Lung (tissue), 12 donors: ENCODE results near the gene TPCN2. TPM values are rescaled to one million over a fixed set of nuclear protein-coding genes. Genes with fewer than 3 reads are reported as not detected.

Source experiments
- ATAC-seq: fragments of 200-7000 bp; cut with Tn5 transposase; one replicate; pipeline ENCODE4 v1.9.1; 2020; ENCODE audit warnings: moderate number of reproducible peaks; ENCODE audit not compliant: insufficient read depth, low FRiP score
- DNase-seq, 3 donors: peaks; one replicate each; pipeline ENCODE4 v3.0.0-alpha.2; 2013 to 2017
- H3K27ac ChIP-seq, 2 donors: one replicate each; pipeline ENCODE4 v1.5.1; 2013; ENCODE audit warnings: mild to moderate bottlenecking in 2 of 2, moderate library complexity in 2 of 2, control low read depth in 1 of 2, inconsistent platforms in 1 of 2, low read depth in 1 of 2, low read length in 1 of 2
- H3K27me3 ChIP-seq, 3 donors: one replicate each; pipeline ENCODE4 v1.5.1; 2013; ENCODE audit warnings: low read length in 2 of 3; ENCODE audit not compliant: control insufficient read depth in 3 of 3, insufficient read depth in 3 of 3
- H3K36me3 ChIP-seq, 4 donors: one replicate each; pipeline ENCODE4 v1.5.1; 2013; ENCODE audit warnings: low read length in 4 of 4, mild to moderate bottlenecking in 1 of 4, moderate library complexity in 1 of 4; ENCODE audit not compliant: control insufficient read depth in 4 of 4, insufficient read depth in 4 of 4
- H3K4me1 ChIP-seq, 5 donors: one replicate each; pipeline ENCODE4 v1.5.1; 2013; ENCODE audit warnings: low read length in 5 of 5, mild to moderate bottlenecking in 2 of 5, moderate library complexity in 1 of 5; ENCODE audit not compliant: control insufficient read depth in 5 of 5, insufficient read depth in 5 of 5
- H3K4me3 ChIP-seq: one replicate; pipeline ENCODE4 v1.5.1; 2013; ENCODE audit warnings: mild to moderate bottlenecking, control low read depth, moderate library complexity
- H3K9ac ChIP-seq, 2 donors: one replicate each; pipeline ENCODE4 v1.5.1; 2013; ENCODE audit warnings: low read length in 2 of 2, control low read depth in 1 of 2; ENCODE audit not compliant: insufficient read depth in 1 of 2
- H3K9me3 ChIP-seq, 4 donors: one replicate each; pipeline ENCODE4 v1.5.1; 2013; ENCODE audit warnings: low read length in 3 of 4, mild to moderate bottlenecking in 1 of 4, moderate library complexity in 1 of 4; ENCODE audit not compliant: control insufficient read depth in 4 of 4, insufficient read depth in 3 of 4
- WGBS, 2 donors: extraction: QIAGEN DNeasy Blood & Tissue Kit; methylation state at CpG; one replicate each; pipeline ENCODE4 v1.1.7; 2013; 5-methylcytosine and 5-hydroxymethylcytosine counted together
- polyA plus RNA-seq, 2 donors: library from polyadenylated mRNA; stranded (reverse); fragments of 200-250 nt; gene quantifications; one replicate each; pipeline ENCODE4 v1.2.1, GENCODE V29; 2013
- total RNA-seq, 2 donors: library from RNA; depleted of rRNA in 1 of 2; stranded (reverse); fragments of >200 nt in 1 of 2; gene quantifications; one replicate each; pipeline ENCODE4 v1.2.1, GENCODE V29; 2014 to 2021
- TF ChIP-seq, protein P1 (sequence below): IDR thresholded peaks from 2 replicates; pipeline ENCODE4 v1.5.1; 2012; ENCODE audit warnings: mild to moderate bottlenecking; ENCODE audit errors: control extremely low read depth, extremely low read depth
- donor health status: control.
- donor health status: control.
- donor health status: Bipolar disorder and iron deficiency.
- donor health status: healthy.
- donor health status: DM: yes; HTN: yes; CAD: no.

TPCN2 gene
- total and polyA plus RNA-seq, 4 donors, result 10.0 to 25.0 (median 14.5) TPM

DNA sequence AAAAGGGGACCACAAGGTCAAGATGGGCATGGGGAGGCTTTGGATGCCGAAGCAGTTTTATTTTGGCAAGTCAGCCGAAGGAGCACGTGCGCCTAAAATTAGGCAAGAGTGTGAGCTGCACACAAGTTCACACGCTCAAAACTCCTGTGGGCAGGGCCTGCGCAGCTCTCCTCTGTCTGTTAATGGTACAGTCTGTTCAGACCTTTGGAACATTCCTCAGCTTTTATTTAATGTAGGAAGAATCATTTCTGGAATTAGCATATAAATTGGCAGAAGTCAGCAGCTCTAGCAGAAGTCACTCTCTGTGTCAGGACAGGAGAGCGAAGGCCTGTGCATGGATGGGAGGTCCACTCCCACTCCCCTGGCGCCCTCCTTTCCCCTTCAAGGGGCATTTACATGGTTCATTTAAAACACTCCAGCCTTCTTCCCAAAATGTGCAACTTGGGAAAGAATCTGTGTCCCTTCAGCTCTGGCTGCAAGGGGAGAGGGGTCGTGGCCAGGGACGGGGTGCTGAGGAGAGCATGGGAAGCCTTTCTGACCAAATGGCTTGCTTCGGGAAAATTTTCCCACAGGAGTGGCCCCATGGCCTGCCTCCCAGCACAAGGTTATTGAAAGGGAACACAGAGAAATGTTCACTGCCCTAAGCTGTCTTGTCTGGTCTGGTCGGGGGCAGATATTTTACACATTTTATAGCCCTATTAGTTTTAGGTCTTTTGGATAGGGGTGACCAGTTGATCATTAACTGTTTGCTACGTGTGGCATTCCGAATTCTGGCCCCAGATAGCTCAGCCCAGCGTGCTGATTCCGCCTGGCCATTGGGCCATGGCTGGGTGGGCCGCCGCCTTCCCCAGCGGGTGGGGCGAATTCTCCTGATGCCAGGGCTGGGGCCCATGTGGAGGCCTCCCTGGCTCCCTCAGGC, 63.2 kb downstream of the TPCN2 start:
- DNase-seq (no peak), ATAC-seq (no peak)
- H3K4me1 ChIP-seq, result peaks cover 0 to 43% (median 12%) of the 10 kb centered on the region in 5 donors
- TF ChIP-seq, protein P1, sequence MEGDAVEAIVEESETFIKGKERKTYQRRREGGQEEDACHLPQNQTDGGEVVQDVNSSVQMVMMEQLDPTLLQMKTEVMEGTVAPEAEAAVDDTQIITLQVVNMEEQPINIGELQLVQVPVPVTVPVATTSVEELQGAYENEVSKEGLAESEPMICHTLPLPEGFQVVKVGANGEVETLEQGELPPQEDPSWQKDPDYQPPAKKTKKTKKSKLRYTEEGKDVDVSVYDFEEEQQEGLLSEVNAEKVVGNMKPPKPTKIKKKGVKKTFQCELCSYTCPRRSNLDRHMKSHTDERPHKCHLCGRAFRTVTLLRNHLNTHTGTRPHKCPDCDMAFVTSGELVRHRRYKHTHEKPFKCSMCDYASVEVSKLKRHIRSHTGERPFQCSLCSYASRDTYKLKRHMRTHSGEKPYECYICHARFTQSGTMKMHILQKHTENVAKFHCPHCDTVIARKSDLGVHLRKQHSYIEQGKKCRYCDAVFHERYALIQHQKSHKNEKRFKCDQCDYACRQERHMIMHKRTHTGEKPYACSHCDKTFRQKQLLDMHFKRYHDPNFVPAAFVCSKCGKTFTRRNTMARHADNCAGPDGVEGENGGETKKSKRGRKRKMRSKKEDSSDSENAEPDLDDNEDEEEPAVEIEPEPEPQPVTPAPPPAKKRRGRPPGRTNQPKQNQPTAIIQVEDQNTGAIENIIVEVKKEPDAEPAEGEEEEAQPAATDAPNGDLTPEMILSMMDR, result no peak
- no peaks in the 10 kb centered on the region for H3K27me3 ChIP-seq
- no peak overlapping the region for H3K4me3 ChIP-seq
- H3K27ac ChIP-seq, result no peak overlapping the region
- H3K9ac ChIP-seq, result no peak overlapping the region
- H3K9me3 ChIP-seq, result no peaks in the 10 kb centered on the region
- WGBS, 2 donors, result 92 to 93% methylated on average over 20 of the region's 20 CpGs
- no peaks in the 10 kb centered on the region for H3K36me3 ChIP-seq

GRCh38 chr11:69113226-69113625, 64.5 kb downstream of the TPCN2 start:
- no peak overlapping the region for H3K4me3 ChIP-seq
- WGBS, 2 donors, result 87% methylated on average over 10 of the region's 10 CpGs
- ATAC-seq (no peak), DNase-seq (peak; percentile 50 to 71 (median 59))
- H3K27me3 ChIP-seq, result no peaks in the 10 kb centered on the region
- H3K36me3 ChIP-seq, result no peaks in the 10 kb centered on the region
- H3K27ac ChIP-seq, result no peak overlapping the region
- no peaks in the 10 kb centered on the region for H3K9me3 ChIP-seq
- H3K4me1 ChIP-seq, result peaks cover 0 to 37% (median 10%) of the 10 kb centered on the region in 5 donors
- no peak overlapping the region for H3K9ac ChIP-seq
- TF ChIP-seq, protein P1, result no peak

DNA sequence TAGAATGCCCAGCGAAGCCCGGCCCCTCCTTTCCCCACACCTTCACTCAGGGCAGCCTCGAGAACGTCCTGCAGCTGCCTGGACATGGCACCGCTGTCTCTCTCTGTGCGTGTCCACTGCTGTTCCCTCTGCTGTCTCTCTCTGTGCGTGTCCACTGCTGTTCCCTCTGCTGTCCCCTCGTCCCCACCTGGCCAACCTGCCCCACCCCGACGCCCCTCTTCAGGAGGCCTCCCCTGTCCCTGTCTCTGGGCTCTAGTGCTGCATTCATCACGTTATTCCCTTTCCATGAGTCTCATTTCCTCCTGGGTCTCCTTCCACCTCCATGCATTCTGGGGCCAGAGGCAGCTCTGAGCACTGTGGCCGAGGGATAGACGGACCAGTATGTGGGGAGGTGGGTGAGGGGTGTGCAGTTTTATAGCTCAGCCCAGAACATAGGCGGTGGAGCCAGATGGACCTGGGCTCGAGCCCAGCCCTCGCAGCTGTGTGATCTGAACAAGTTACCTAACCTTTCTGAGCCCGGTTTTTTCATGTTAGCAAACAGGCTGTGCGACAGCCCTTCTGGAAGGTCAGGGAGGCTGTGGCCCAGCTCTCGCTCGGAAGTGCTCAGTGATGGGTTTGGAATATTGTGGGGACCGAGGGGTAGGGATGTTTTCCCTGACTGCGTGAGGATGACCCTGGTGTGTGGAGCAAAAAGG, 65.1 kb downstream of the TPCN2 start:
- ATAC-seq, result no peak
- peaks cover 0 to 37% (median 10%) of the 10 kb centered on the region in 5 donors for H3K4me1 ChIP-seq
- 85 to 90% methylated on average over 22 of the region's 22 CpGs for WGBS, 2 donors

More for the DNA sequence above, 65.1 kb downstream of the TPCN2 start:
- Histone ChIP-seq H3K9ac (no peak overlapping the region), H3K4me3 (no peak overlapping the region), H3K27me3 (no peaks in the 10 kb centered on the region), H3K36me3 (no peaks in the 10 kb centered on the region), H3K27ac (no peak overlapping the region), H3K9me3 (no peaks in the 10 kb centered on the region)
- DNase-seq, result no peak
- TF ChIP-seq, protein P1, result no peak
